Activated effector memory CD4-positive, alpha-beta T cell treated with anti-CD3 and anti-CD28 coated beads, Interleukin-2, amount 50 U/mL, for 16 hours (primary cell): ENCODE results near the gene PCSK9.

ENCODE experiments used
- DNase-seq: peaks from one replicate; pipeline ENCODE4 v3.0.0-alpha.2; 2020

Gene PCSK9

GRCh38 chr1:55044617-55045397 is 5.5 kb downstream of the PCSK9 start:
- peak; percentile 30 for DNase-seq

- DNase-seq: no peak
Observed at GRCh38 chr1:55045430-55045829, 6.1 kb downstream of the PCSK9 start.

GRCh38 chr1:55046871-55047270 is 7.5 kb downstream of the PCSK9 start:
- DNase-seq: peak; percentile 24

GRCh38 chr1:55047611-55048010 is 8.3 kb downstream of the PCSK9 start:
- DNase-seq: peak; percentile 39

- DNase-seq: peak; percentile 39
Observed at GRCh38 chr1:55048453-55049270, 9.3 kb downstream of the PCSK9 start.

GRCh38 chr1:55049271-55049913 is 10.0 kb downstream of the PCSK9 start:
- DNase-seq: peak; percentile 45

- DNase-seq: peak; percentile 37
Observed at GRCh38 chr1:55049914-55050278, 10.5 kb downstream of the PCSK9 start.

- peak; percentile 22 for DNase-seq
Observed at GRCh38 chr1:55050283-55050682, 10.9 kb downstream of the PCSK9 start.

GRCh38 chr1:55051169-55051568 is 11.8 kb downstream of the PCSK9 start:
- no peak for DNase-seq

- DNase-seq: peak; percentile 39
Observed at GRCh38 chr1:55051621-55052020, 12.3 kb downstream of the PCSK9 start.

- peak; percentile 56 for DNase-seq
Observed at GRCh38 chr1:55052221-55053142, 13.1 kb downstream of the PCSK9 start.

GRCh38 chr1:55053265-55053954 is 14.1 kb downstream of the PCSK9 start:
- DNase-seq: peak; percentile 49

- peak; percentile 46 for DNase-seq
Observed at GRCh38 chr1:55054396-55054795, 15.0 kb downstream of the PCSK9 start.

- DNase-seq: peak; percentile 46
Observed at GRCh38 chr1:55055084-55055882, 15.9 kb downstream of the PCSK9 start.

GRCh38 chr1:55055951-55056631 is 16.7 kb downstream of the PCSK9 start:
- DNase-seq: no peak

- DNase-seq: no peak
Observed at GRCh38 chr1:55056632-55056992, 17.3 kb downstream of the PCSK9 start.

- DNase-seq: no peak
Observed at GRCh38 chr1:55057270-55057955, 18.1 kb downstream of the PCSK9 start.

- DNase-seq: no peak
Observed at GRCh38 chr1:55057956-55058298, 18.6 kb downstream of the PCSK9 start.

- DNase-seq: no peak
Observed at GRCh38 chr1:55059302-55060132, 20.2 kb downstream of the PCSK9 start.
